Stimulated activated naive CD8-positive, alpha-beta T cell treated with anti-CD3 and anti-CD28 coated beads, Interleukin-15, amount 100 ng/mL, for 72 hours (primary cell): ENCODE results near the gene GNA15.
A peak's percentile ranks its signal among the peaks of the same experiment; 100 is the strongest.
"Not testable (repeated sequence)": the region's sequence is repeated elsewhere in the genome, so short reads cannot be mapped to it uniquely, and the experiment has no call there.

Experiments
- ATAC-seq: fragments of 150-1000 bp; cut with Tn5 transposase; 2 replicates; pipeline ENCODE4 v1.10.0; 2021; ENCODE audit warnings: mild to moderate bottlenecking, moderate library complexity
- DNase-seq, 2 donors: peaks; one replicate each; pipeline ENCODE4 v3.0.0; 2021 to 2022
- H3K27ac Mint-ChIP-seq, 2 donors: one replicate each; pipeline ENCODE4 v1.8.0; 2022; ENCODE audit warnings: mild to moderate bottlenecking in 2 of 2, mixed read lengths in 2 of 2, moderate library complexity in 2 of 2
- H3K27me3 Mint-ChIP-seq: one replicate; pipeline ENCODE4 v1.8.0; 2022; ENCODE audit warnings: mixed read lengths
- H3K4me1 Mint-ChIP-seq: one replicate; pipeline ENCODE4 v1.8.0; 2022; ENCODE audit warnings: mild to moderate bottlenecking, mixed read lengths
- H3K4me3 Mint-ChIP-seq, 2 donors: one replicate each; pipeline ENCODE4 v1.8.0; 2022; ENCODE audit warnings: mild to moderate bottlenecking in 2 of 2, mixed read lengths in 2 of 2, moderate library complexity in 1 of 2
- H3K9me3 Mint-ChIP-seq, 2 donors: one replicate each; pipeline ENCODE4 v1.8.0; 2022; ENCODE audit warnings: mixed read lengths in 2 of 2

The GNA15 gene

GRCh38 chr19:3184847-3185460, 49.1 kb downstream of the GNA15 start:
- H3K9me3 Mint-ChIP-seq, result no peaks in the 10 kb centered on the region
- H3K27me3 Mint-ChIP-seq, result no peaks in the 10 kb centered on the region
- peak overlapping the region; percentile 96 to 97 for H3K27ac Mint-ChIP-seq
- H3K4me1 Mint-ChIP-seq, result peaks cover 67% of the 10 kb centered on the region
- H3K4me3 Mint-ChIP-seq, result peak overlapping the region; percentile 96 to 97
- ATAC-seq (peak; percentile 51), DNase-seq (peak in 1 of 2 donors; percentile 67)

GRCh38 chr19:3185461-3186159, 49.8 kb downstream of the GNA15 start, which contains the start of gene NCLN:
TSS of gene NCLN (plus strand) at chr19:3185930. CDS start at chr19:3186031, 101 bp downstream.
- no peaks in the 10 kb centered on the region for H3K27me3 Mint-ChIP-seq

GRCh38 chr19:3186160-3186688, 50.4 kb downstream of the GNA15 start:
- H3K27ac Mint-ChIP-seq, result peak overlapping the region; percentile 74 to 97
- H3K4me1 Mint-ChIP-seq, result peaks cover 73% of the 10 kb centered on the region
- peak overlapping the region; percentile 96 to 97 for H3K4me3 Mint-ChIP-seq
- DNase-seq (peak in 1 of 2 donors; percentile 39), ATAC-seq (no peak)
- no peaks in the 10 kb centered on the region for H3K9me3 Mint-ChIP-seq
- no peaks in the 10 kb centered on the region for H3K27me3 Mint-ChIP-seq

More at GRCh38 chr19:3185461-3186159, 49.8 kb downstream of the GNA15 start, which contains the start of gene NCLN:
- Mint-ChIP-seq H3K27ac (peak within 1 kb of the TSS; percentile 96 to 97), H3K4me3 (peak within 1 kb of the TSS; percentile 96 to 97), H3K9me3 (no peaks in the 10 kb centered on the region), H3K4me1 (peaks cover 69% of the 10 kb centered on the region)
- ATAC-seq (peak; percentile 92), DNase-seq (peak; percentile 94 to 96)

- H3K27ac Mint-ChIP-seq, result peak overlapping the region; percentile 74 to 97
- H3K4me3 Mint-ChIP-seq, result peak overlapping the region; percentile 96 to 97
- peaks cover 68% of the 10 kb centered on the region for H3K4me1 Mint-ChIP-seq
- DNase-seq (no peak), ATAC-seq (no peak)
- no peaks in the 10 kb centered on the region for H3K27me3 Mint-ChIP-seq
- no peaks in the 10 kb centered on the region for H3K9me3 Mint-ChIP-seq
Measured at GRCh38 chr19:3186891-3187661, 51.2 kb downstream of the GNA15 start.

GRCh38 chr19:3187662-3188511, 52.1 kb downstream of the GNA15 start:
- DNase-seq, result no peak
- peaks cover 64% of the 10 kb centered on the region for H3K4me1 Mint-ChIP-seq
- peak overlapping the region; percentile 96 to 97 for H3K4me3 Mint-ChIP-seq
- H3K27me3 Mint-ChIP-seq, result no peaks in the 10 kb centered on the region
- ATAC-seq, result no peak
- peak overlapping the region in 1 of 2 donors; percentile 86 for H3K27ac Mint-ChIP-seq
- H3K9me3 Mint-ChIP-seq, result no peaks in the 10 kb centered on the region

GRCh38 chr19:3188627-3189596, 53.1 kb downstream of the GNA15 start:
- Mint-ChIP-seq H3K4me3 (peak overlapping the region; percentile 56 to 96), H3K9me3 (no peaks in the 10 kb centered on the region), H3K4me1 (peaks cover 64% of the 10 kb centered on the region), H3K27ac (peak overlapping the region in 1 of 2 donors; percentile 95), H3K27me3 (no peaks in the 10 kb centered on the region)
- DNase-seq, result no peak
- ATAC-seq, result no peak

- peaks cover 54% of the 10 kb centered on the region for H3K4me1 Mint-ChIP-seq
- H3K27ac Mint-ChIP-seq, result peak overlapping the region in 1 of 2 donors; percentile 83
- DNase-seq (no peak), ATAC-seq (no peak)
- H3K9me3 Mint-ChIP-seq, result no peaks in the 10 kb centered on the region
- H3K27me3 Mint-ChIP-seq, result no peaks in the 10 kb centered on the region
- H3K4me3 Mint-ChIP-seq, result no peak overlapping the region
Measured at GRCh38 chr19:3189702-3190469, 54.1 kb downstream of the GNA15 start.

GRCh38 chr19:3190470-3190770, 54.6 kb downstream of the GNA15 start:
- Mint-ChIP-seq H3K27ac (no peak overlapping the region), H3K27me3 (no peaks in the 10 kb centered on the region), H3K4me3 (no peak overlapping the region), H3K4me1 (peaks cover 49% of the 10 kb centered on the region), H3K9me3 (no peaks in the 10 kb centered on the region)
- ATAC-seq (no peak), DNase-seq (no peak)

- DNase-seq, result no peak
- Mint-ChIP-seq H3K4me1 (peaks cover 49% of the 10 kb centered on the region), H3K9me3 (no peaks in the 10 kb centered on the region), H3K27ac (peak overlapping the region in 1 of 2 donors; percentile 46), H3K4me3 (no peak overlapping the region), H3K27me3 (no peaks in the 10 kb centered on the region)
- no peak for ATAC-seq
Measured at GRCh38 chr19:3190921-3191805, 55.3 kb downstream of the GNA15 start.

GRCh38 chr19:3191806-3192104, 55.9 kb downstream of the GNA15 start:
- not testable (repeated sequence) for ATAC-seq, H3K9me3 Mint-ChIP-seq, H3K4me3 Mint-ChIP-seq, DNase-seq, H3K27me3 Mint-ChIP-seq
- Mint-ChIP-seq H3K27ac (peak overlapping the region in 1 of 2 donors; percentile 34), H3K4me1 (peaks cover 45% of the 10 kb centered on the region)

GRCh38 chr19:3192228-3192635, 56.4 kb downstream of the GNA15 start:
- no peak for ATAC-seq
- Mint-ChIP-seq H3K4me1 (peaks cover 41% of the 10 kb centered on the region), H3K4me3 (no peak overlapping the region), H3K9me3 (no peaks in the 10 kb centered on the region), H3K27ac (no peak overlapping the region), H3K27me3 (no peaks in the 10 kb centered on the region)
- DNase-seq, result no peak

- H3K9me3 Mint-ChIP-seq, result no peaks in the 10 kb centered on the region
- peaks cover 36% of the 10 kb centered on the region for H3K4me1 Mint-ChIP-seq
- no peaks in the 10 kb centered on the region for H3K27me3 Mint-ChIP-seq
- no peak overlapping the region for H3K4me3 Mint-ChIP-seq
- H3K27ac Mint-ChIP-seq, result no peak overlapping the region
- no peak for DNase-seq
- peak; percentile 17 for ATAC-seq
Measured at GRCh38 chr19:3192684-3193083, 56.9 kb downstream of the GNA15 start.
